Activated CD4-positive, alpha-beta T cell treated with anti-CD3 and anti-CD28 coated beads for 48 hours (primary cell): ENCODE measurements around the gene FYN.
"Not testable (repeated sequence)": the region's sequence is repeated elsewhere in the genome, so short reads cannot be mapped to it uniquely, and the experiment has no call there.

Experiments
- DNase-seq: peaks from one replicate; pipeline ENCODE4 v3.0.0-alpha.2; 2020

Gene FYN

DNA sequence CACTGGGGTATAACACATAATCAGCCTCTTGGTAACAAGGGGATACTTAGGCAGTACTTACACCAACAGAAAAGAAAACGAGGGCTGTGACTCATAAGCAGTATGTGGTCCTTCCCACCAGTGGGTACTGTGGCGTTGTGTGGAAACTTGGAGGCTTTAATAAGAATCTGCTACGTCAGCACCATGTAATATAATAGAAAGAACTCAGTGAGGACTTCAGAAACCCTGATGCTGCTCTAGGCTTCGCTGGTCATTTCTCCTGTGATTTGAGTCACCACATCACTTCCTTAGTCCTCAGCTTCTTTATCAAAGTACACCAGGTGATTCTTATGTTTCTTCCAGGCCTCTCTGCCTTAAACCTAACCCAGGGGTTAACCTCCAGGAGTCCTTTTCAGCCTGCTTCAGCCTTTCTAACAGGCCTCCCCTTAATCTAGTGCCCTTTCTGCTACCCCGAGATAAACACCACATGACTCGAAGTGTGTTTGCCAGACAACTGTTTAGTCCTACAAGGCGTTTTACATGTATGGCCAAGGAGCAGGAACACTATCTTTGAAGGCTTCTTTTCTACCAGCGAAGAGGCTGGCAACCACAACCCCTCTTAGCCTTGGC, 68.5 kb downstream of the FYN start:
- peak; percentile 76 for DNase-seq

DNA sequence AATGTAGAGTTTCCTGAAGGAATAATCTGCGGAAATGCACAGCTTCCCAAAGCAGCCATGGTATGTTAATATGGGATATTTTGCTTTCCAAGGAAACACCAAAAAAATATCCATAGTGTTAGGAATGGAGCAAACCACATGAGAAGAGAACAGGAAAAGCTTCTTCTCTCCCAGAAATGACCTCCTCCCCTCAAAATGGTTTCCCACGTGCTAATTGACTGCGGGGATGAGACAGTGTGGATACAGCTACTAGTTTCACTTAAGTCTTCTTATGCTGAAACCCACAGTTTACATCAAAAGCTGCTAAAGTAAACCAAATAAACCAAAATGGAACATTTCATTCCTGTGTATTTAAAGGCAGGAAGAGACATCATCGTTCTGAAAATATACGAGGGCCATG, 69.4 kb downstream of the FYN start:
- no peak for DNase-seq

DNA sequence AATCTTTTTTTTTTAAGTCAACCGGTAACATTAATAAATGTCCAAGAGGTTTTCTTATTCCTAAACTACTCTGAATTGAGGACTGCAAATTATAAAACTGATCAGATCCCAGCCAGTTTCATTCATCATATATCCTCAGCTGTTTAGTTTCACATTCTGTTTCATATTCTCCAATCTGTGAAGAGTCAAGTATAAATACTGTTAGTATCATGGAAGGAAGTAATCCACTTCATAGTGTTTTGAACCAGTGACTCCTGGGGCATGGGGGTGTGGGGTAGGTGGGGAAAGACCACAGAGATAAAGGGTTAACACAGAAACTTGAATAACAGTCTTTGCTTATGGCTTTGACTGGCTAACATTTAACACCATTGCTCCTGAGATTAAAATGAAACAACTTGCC, 69.9 kb downstream of the FYN start:
- DNase-seq = peak; percentile 68

DNA sequence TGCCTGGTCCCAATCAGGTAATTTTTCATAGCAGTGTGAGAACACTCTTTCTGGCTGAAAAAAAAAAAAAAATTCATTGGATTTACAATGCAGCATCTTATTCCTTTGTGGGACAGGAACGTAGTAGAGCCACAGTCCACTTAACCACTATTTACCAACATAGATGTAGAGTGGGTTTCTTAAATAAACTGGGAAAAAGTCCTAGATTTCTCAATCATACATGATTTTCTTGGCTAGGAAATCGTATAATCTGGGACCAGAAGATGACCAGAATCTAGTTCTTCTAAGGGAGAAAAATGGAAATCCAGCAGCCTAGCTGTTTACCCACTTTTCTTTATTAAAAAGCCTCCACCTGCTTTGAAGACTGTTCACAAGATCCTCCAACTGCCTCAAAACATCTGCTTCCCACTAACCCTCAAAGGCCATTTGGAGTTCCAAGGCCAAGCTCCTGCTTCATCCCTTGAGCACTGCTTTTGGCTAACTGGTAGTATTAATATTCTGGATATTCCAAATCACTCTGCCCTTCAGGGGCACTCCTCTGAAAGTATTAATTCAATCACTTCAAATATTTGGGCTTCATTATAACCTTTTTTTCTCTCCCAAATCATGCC, 70.4 kb downstream of the FYN start:
- no peak for DNase-seq

DNA sequence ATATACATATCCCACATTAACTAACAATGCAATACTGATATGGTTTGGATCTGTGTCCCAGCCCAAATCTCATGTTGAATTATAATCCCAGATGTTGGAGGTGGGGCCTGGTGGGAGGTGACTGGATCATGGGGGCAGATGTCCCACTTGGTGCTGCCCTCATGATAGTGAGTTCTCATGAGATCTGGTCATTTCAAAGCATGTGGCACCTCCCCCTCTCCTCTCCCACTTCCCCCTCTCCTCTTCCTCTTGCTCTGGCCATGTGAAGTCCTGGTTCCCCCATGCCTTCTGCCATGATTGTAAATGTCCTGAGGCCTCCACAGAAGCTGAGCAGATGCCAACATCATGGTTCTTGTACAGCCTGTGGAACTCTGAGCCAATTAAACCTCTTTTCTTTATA, 71.2 kb downstream of the FYN start:
- DNase-seq = no peak

DNA sequence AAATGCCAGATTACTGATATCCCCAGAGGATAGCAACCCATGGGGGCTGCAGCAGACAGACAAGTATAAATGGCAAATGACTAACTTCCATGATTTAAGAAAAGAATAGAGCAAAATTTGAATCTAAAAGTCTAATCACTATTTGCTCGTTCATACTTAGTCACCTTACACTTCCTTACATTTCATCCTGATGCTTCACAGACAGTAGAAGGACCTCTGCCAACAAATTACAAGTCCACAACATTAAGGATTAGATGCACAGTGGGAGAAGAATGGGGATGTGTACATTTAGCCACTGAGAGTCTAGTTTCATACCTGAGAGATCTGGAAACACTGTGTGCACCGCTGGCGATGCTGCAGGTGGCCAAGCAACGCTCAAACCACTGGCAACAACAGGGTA, 72.4 kb downstream of the FYN start:
- no peak for DNase-seq

DNA sequence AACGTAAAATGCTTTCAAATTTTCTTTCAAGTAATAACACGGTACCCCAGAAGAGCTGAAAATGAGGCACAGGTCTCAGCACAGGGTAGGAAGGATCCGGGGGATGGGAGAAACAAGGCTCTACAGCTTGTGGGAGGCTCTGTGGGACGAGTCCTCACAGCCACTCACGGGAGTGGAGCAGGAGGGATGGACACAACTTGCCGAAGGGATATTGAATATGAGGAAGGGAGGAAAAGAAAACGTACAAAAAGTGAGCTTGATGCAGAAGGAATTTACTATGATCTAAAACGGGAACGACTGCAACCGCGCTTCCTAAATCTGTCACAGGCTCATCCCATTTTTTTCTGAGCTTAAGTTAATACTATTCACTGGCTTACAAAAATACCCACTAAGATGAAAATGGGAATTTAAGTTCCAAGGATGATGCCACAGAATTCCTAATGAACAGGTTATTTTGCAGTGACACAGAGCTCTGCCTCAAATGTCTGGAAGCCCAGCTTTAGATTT, 72.9 kb downstream of the FYN start:
- no peak for DNase-seq

DNA sequence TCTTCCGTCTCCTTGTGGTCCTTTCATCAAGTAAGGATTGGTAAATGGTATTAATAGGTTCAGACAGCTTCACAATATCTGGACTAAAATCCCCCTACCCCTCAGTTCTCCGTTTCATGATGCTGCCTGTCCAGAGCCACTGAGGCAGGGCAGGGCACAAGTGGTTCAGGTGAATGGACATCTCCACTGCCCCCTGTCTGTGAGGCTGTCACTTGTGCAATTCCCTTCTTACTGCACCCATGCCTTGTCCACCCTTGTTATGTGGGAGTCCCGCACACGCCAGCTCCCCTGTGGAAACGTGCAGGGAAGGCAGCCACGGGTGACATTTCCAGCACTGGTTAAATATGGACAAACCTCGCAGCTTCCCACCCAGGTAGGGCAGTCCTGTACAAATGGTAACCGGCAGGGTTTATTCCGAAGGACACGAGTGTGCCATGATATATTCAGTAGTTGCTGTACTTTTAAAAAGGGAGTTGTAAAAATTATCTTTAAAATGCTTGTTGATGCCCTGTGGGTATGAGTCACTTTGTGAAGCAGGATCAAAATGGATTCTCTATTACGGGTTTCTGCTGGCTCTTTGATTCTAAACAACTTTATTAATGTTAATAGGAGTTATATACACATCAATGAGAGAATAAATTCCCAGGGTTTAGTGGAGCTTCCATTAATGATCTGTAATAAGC, 73.5 kb downstream of the FYN start:
- no peak for DNase-seq

DNA sequence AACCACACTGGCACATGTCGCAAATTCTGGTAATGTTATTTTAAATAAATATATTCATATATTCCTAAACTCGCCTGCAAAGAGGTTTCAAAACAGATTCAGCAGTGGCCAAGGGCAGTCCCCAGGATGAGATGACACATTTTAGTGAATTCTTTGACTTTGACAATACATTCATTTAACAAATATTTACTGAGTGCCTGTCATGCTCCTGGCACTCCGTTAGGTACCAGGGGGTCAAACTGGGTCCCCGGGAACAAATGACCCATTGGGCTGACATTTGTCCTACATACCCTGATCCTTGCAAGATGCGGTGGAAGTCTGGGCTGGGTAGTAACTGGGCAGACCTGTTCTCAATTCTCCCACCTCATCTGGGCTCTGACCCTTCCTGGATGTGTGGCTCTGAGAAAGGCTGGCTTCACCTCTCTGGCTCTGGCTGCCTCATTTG, 74.9 kb downstream of the FYN start:
- DNase-seq = peak; percentile 37

DNA sequence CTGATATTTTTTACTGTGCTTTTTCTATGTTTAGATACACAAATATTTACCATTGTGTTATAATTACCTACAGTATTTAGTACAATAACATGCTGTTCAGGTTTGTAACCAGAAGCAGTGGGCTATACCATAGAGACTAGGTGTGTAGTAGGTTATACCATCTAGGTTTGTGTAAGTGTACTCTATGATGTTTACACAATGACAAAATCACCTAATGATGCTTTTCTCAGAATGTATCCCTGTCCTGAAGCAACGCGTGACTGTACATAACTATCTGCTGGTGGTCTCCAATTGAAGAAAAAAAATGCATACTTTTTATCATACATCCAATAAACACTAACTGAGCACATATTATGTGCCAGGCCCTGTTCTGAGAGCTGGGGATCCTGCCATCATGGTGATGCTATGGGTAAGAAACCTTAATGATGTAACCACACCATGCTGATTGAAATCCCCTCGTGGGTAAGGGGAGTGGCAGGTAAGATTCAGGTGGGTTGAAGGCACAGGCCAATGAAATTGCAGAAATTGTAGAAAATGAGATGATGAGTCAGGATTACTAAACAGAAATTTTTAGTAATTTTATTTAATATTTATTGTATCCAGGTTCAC, 76.8 kb downstream of the FYN start:
- DNase-seq = no peak

DNA sequence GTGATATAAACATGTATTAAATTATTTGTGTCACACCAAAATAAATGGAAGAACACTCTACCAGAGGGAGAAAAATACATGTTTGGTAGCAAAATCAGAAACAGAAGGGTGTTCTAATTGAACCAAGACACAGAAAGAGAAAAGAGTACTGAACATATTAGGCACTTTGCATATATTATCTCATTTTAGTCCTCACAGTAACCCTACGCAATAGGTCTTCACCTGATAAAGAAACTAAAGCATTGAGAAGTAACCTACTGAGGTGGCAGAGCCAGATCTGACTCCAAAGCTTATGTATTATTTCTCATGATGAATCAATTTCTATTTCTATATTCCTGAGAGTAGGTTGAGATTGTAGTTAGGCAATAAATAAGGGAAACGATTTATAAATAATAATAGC, 77.7 kb downstream of the FYN start:
- no peak for DNase-seq

DNA sequence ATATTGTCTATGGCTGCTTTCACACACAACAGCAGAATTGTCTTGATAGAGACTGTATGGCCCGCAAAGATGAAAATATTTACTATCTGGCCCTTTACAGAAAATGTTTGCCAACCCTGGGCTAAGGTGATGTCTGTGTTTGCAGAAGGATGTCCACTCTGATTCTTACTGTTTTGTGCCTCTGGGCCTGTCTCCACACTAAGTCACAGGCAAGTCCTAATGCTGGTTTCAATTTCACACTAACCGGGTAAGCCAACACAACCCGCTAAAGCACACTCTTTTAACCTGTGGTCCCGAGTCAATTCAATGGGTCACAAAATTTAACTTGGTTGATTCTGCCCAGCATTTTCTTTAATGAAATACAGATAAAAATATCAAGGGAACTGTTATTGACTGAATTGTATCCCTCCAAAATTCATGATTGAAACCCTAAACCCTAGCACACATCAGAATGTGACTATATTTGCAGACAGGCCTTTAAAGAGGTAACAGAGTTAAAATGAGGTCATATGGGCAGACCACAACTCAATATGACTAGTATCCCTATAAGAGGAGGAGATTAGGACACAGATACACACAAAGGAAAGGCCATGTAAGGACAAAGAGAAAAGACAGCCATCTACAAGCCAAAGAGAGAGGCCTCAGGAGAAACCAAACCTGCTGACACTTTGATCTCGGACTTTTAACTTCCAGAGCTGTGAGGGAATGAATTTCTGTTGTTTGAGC, 78.4 kb downstream of the FYN start:
- no peak for DNase-seq

DNA sequence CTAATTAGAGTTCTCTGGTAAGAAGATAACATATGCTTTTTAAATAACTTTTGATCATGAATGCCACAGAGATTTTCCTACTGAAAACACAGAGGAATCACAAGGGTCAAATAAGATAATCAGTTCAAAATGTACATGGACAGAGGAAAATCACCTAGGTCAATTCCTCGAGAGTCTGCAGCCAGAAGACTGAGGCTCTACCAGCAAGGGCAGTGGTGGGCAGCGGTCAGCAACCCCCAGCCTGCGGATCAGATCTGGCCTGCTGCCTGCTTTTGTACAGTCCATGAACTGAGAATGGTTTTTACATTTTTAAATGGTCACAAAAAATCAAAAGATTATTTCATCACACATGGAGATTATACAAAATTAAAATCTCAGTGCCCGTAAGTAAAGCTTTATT, 79.0 kb downstream of the FYN start:
- no peak for DNase-seq

DNA sequence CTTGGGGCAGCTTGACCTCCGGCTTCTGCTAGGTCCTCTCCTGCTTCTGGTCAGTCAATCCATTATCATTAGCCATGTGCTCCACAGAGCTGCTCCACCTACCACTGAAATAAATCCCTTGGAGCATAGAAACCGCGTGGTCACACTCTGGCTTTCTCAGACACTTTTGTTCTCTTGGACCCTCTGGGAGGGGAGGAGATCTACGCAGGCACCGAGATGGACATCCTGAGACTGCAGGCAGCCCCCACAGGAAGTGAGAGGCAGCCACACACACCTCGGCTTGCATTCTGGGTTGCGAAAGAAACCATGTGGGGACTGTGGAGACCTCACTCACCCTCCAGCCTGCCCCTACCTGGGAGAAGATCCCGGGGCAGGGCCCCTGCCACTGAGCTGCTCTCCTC, 79.5 kb downstream of the FYN start:
- peak; percentile 65 for DNase-seq

DNA sequence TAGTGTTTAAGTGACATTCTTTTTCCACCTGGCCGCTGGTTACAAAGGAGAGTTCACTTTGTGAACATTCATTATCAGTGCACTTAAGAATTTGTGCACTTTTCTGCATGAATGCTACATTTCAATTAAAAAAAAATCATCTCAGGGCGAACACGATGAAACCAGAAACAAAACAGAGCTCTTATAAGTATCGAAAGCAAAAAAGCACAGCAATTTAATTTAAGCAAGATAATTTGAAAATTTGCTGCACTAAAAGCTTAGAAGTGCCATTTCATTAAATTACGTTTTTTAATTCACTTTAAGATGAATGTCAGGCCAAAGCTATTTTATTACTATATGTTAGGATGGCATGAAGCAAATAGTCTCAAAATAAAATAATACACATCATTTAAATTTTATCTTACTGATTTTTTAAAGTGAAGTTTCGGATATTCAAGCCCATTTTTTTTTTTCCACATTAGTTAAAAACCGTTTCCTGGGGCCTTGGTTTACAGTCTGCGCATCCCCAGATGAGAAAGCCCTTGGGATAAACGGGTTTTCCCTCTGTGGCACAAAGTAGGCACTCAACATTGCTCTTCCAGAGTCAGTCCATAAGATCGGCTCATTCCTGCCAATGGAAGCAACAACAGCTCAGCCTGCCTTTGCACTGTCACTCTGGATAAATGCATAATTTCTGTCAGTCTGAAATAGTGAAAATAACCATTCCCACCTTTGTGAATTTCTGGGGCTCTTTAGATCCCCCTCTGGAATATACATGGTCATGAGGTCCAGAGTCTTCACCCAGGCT, 80.1 kb downstream of the FYN start:
- DNase-seq = no peak

DNA sequence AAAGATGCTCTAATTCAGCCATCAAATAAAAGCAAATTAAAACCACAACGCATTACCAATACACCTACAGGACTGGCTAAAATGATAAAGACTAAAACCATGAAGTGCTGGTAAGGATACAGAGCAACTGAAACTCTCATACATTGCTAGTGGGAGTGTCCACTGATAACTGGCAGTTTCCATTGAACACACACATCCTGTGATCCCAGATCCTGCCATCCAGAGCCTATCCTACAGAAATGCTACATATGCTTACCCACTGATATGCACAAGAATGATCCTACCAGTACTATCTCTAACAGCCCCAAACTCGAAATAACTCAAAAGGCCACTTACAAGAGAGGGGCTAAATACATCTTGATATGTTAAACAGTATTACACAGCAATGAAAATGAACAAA, 81.0 kb downstream of the FYN start:
- DNase-seq = no peak

DNA sequence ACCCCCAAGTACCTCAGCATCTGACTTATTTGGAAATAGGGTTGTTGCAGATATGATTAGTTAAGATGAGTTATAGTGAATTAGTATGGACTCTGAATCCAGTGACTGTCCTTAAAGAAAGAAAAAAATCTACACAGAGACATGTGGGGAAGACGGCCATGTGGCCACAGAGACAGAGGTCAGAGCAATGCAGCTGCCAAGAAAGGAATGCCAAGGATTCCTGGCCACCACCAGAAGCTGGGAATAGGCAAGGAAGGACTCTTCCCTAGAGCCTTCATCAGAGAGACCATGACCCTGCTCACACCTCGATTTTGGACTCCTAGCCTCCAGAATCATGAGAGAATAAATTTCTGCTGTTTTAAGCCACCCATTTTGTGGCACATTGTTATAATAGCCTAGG, 81.8 kb downstream of the FYN start:
- no peak for DNase-seq

DNA sequence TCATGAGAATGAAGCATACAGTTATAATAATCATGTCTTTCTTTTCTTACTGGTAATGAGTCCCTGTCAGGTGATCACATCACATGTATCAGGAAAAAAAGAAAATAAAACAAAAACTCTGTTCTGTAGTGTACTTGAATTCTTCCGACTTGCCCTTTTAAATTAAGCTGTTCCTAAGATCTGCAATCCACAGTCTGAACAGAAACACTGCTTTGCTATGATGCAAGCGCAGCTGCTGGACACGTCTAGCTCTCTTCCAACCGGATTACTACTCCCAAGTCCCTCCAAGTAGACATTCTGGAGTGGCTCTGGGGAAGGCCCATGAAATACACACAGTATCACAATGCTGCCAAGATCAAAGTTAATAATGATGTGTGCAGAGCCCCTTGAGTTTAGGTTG, 83.7 kb downstream of the FYN start:
- DNase-seq = no peak

DNA sequence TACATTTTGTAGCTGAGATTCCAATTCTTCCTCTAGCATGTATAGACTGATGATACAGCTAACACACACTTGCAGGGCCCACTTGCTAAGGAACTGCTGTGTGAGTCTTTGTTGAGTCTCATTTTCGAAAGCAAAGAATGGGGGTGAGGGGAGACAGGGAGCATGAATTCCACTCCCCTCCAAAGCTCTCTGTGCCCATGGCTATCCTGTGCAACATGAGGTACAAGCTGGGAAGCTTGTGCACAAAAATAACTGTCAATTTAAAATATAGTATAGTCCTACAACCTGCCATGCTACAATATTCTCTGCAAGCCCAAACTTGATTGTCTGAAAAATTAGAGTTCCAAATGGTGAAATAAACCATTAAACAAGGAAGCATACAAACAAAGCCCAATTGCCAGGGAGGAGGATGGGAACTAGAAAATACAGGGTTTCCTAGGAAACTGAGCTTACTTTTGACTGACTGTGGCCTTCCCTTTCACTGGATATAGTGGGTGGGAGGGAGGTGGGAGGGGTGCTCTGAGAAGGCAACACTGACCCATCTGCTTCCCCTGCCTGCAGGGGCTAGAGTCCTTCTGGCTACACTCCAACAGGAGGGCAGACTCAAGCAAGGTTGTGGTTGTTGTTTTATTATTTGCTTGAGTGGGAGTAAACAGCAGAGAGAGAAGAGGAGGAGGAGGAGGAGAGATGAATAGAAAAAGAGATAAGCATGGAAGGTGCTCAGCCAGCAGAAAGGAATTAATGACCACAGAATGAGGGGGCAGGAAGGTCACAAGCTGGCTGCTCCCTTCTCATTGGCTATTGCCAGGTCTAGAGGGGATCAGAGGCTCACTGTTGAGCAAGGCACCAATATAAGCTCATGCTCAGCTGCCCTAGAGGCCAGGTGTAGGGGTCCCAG, 84.6 kb downstream of the FYN start:
- DNase-seq = no peak

DNA sequence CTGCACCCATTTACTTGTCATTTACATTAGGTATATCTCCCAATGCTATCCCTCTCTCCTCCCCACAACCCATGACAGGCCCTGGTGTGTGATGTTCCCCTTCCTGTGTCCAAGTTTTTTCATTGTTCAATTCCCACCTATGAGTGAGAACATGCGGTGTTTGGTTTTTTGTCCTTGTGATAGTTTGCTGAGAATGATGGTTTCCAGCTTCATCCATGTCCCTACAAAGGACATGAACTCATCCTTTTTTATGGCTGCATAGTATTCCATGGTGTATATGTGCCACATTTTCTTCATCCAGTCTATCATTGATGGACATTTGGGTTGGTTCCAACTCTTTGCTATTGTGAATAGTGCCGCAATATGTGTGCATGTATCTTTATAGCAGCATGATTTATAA, 87.1 kb downstream of the FYN start:
- not testable (repeated sequence) for DNase-seq

DNA sequence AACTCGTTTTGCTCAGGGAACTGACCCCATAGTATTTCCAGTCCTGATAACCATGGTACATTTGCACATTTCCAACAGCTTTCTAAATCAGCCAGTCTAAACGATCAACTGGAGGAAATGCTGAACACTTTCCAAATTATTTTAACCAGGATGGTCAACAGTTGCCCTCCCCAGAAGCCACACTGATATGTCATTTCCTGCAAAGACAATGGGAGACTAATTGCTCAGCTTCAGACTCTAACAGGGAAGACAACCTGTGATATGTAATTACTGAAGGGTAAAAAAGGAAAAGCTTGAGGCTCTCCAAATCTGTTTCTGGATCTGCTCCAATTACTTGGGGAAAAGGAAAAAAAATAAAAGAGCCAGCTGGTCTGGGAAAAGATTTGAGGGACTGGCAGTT, 88.8 kb downstream of the FYN start:
- DNase-seq = no peak
